NCI-H82 treated with DMSO at 0.1 percent for 48 hours (cell line): ENCODE results near the gene ODC1.

ENCODE experiments used
- DNase-seq: peaks from one replicate; lab custom pipeline; 2025; ENCODE audit not compliant: unreplicated experiment; lab: John Stamatoyannopoulos, UW

The ODC1 gene

GRCh38 chr2:10417551-10418335 lies 30.4 kb downstream of the ODC1 start:
- no peak for DNase-seq

DNA sequence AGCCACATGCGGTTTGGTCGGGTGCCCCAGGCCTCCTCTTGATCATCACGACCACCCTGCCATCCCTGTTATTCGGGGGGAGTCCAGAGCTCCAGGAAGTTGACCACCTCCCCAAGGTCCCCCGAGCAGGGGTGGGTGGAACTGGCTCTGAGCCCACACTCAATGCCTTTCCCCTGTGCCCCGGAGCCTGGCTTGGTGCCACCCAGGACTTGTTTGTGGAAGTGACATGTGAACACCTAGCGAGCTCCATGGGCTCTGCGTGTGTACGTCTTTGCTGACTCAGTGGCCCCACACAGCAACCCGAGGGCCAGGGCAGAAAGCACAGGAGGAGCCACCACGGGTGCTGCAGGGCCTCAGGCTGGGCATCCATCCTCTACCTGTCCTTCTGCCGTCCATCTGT lies 32.5 kb downstream of the ODC1 start:
- no peak for DNase-seq

GRCh38 chr2:10415048-10415447 lies 33.1 kb downstream of the ODC1 start:
- no peak for DNase-seq

DNA sequence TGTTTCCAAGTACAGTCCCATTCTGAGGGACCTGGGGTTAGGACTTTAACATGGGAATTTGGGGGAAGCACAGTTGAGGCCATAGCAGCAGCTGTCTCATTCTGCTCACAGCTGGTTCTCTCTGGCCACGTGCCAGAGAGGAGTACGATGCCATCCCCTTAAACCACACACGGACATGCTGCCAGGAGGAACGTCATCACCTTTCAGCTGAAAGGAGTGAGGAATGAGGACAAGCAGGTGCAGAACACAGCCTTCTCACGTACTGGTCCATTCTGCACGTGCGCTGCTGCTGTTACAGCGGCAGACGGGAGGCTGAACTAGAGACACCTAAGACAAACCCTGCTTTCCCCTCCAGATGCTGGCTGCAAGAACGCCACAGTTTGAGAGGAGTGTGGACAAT lies 33.5 kb downstream of the ODC1 start:
- no peak for DNase-seq

DNA sequence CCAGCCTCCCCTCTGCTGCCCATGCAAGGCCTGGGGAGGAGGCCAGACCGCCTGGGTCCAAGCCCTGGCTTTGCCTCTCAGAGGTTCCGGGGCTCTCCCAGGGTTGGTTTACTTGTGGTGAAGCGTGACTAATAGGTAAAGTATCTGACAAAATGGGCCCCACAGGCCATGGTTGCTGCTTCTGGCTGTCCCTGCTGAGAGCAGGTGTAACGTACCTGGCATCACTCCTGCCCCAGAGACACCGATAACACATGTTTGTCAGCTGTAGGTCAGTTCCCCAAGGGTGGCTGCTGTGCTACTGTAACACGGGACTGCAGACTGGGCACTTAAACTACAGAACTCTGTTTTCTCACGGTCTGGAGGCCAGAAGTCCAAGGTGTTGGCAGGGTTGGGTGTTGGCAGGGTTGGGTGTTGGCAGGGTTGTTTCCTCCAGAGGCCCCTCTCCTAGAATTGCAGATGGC lies 34.1 kb downstream of the ODC1 start:
- no peak for DNase-seq

- no peak for DNase-seq
Measured at GRCh38 chr2:10413503-10413902, 34.6 kb downstream of the ODC1 start.

GRCh38 chr2:10412380-10412779 lies 35.7 kb downstream of the ODC1 start:
- no peak for DNase-seq

DNA sequence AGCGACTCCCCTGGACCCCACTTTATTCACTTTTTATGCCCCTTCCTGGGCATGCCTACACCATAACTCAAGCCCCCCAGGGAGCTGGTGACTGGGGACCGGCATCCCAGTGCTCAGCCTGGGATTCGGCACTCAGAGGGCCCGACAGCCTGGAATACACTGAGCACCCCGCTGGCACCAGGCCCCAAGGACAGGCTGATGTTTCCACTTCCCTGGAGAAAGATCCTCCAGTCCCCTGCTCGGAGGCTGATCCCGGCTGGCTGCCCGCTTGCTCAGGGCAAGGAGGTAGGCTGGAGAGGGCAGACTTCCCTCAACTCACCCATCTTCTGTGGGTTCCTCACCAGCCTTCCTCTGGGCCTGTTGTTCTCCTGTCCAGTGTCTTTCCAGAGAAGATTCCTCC lies 36.6 kb downstream of the ODC1 start:
- no peak for DNase-seq

DNA sequence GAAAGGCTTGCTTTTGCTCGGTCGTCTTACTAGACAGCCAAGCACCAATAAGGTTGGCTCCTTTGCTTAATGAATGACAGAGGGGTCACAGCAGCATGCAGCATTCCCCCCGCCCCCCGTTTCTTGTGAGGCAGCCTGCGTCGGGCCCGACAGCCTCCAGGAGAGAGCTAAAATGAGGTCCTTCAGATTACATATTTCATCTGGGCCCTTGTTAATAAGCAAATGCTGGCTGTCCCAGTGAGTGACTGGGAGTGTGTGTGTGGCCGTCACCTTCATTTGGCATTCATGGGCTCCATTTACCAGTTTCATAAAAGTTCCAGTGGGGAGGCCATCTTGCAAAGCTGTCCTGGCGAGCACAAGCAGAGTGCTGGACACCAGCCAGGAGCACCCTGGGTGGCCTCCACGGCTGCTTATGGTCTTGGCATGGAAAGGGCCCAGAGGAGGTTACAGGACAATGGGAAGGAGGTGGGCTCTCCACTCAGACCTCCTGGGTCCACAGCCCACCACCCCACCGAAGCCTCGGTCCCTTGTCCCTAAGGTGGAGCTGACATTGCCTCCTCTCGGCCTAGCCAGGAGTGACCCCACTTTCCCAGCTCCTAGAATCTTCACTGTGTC lies 37.2 kb downstream of the ODC1 start:
- no peak for DNase-seq

DNA sequence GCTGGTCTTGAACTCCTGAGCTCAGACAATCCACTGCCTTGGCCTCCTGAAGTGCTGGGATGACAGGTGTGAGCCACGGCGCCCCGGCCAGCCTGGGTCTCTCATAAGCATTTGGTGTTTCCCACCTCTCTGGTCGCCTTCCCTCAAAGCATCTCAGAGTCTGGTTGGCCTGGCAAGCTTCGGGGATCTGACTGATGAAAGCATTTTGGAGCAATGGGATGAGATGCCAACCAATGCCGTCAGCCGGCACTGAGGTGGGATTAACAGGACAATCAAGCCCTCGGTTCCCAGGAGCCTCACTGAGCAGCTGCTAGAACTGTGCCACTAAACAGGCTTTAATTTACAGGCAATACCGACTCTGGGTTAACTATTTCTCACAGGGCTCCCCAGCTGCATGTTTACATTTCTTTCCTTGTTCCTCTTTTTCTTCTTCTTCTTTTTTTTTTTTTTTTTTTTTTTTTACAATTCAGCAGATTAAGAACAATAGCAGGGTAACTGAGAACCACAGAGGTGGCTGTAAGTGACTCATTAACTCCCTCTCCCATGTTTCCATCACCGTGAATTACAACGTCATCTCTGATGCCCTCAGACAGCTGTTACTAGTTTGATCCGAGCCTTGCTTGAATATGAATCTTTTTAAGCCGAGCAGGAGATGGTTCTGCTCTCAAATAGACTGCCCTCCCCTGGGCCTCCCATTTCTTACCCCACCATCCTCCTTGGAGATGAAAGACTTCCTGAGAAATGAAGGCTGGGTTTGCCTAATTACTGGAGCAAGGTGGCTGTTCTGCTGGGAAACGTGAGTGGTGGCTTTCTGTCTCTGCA lies 37.9 kb downstream of the ODC1 start:
- DNase-seq: no peak

GRCh38 chr2:10408649-10409579 lies 39.2 kb downstream of the ODC1 start:
- peak; percentile 66 for DNase-seq

DNA sequence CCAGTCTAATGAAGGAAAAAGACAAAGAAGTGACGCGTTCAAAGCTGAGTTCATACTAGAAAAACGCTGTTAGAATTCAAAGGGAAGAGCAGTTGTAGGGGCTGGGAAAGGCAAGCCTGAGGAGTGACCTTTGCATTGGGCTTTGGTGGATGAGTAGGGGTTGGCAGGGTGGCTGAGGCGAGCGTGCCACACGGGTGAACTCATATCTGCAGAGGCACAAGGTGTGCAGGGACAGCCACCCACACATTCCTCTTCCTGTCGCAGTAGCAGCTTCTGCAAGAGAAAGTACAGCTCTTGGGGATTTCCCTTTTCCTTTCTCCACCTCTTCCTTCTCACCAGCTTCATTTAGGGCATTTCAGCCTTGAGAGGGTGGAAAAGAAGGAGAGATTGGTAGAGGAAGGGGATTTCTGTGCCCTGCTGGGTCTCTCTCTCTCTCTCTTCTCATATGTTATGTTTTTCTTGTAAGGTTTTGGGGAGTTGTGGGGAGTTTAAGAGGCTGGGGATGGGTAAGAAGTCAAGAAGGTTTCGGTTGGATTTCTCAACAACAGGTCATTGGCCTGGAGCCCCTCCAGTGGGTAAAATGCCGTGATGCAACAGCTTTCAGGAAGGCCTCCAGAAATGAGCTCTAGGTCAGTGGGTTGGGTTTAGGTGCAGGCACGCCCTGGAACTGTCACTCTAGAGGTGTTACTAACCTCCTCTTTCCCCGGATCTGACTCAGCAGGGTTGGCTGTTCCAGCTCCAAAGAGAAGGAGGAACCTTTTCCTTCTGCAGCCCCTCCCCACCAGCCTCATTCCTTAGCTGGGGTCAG lies 40.1 kb downstream of the ODC1 start:
- DNase-seq: no peak

DNA sequence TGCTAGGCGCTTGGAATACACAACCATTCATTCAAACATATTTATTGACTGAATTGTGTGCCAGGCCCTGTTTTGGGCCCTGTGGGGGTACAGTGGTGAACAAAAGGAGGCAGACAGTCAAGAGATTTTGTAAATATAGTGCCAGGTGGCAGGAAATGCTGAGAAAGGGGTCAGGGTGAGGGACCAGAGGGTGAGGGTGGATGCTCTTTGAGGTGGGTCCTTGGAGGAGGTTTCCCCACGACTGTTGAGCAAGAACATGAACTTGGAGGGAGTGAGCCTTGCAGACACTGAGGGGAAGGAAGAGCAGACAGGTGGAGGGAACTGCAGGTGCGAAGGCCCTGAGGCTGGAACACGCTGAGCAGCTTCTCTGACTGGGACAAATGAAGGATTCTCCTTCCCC lies 40.7 kb downstream of the ODC1 start:
- no peak for DNase-seq

GRCh38 chr2:10406491-10407188 lies 41.5 kb downstream of the ODC1 start:
- DNase-seq: no peak

DNA sequence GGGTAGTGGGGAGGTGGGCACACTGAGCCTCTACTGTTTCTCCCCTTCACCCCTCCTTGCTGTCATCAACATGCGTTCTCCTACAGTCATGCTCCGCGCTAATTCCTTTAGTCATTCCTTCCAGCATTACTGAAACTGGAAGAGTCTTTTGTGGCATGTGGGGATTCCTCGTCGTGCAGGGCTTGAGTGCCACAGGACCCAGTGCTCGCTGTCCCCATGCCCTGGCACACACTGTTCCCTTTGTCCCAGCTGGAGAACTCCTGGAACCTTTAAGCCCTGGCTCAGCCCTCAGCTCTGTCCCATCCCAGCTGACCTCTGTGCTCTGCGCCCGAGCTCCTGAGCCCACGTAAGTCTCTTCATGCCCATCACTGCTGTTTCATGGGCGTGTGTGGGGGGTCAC lies 42.1 kb downstream of the ODC1 start:
- no peak for DNase-seq

DNA sequence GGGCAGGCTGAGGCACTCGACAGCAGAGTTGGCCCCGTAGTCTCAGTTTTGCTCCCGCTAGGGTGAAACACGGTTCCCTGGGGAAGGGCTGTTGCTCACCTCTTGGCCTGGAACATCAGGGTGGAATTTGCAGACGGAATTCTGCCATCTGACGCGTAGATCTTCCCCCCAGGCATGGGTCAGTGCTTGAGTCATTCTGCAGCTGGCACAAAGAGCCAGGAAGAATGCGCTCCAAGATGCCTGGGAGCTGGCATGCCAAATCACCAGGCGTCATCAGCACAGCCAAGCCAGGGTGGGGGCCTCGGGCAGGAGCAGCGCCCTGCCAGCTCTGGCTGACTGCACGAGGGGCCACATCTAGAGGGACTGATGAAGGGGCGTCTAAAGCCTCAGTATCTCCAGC lies 42.7 kb downstream of the ODC1 start:
- DNase-seq: no peak

- DNase-seq: no peak
Measured at GRCh38 chr2:10404324-10405143, 43.6 kb downstream of the ODC1 start.

- DNase-seq: no peak
Measured at GRCh38 chr2:10402653-10403215, 45.4 kb downstream of the ODC1 start.
